KOPT-K1 (cell line): ENCODE results near the gene AHRR.
"Not testable (repeated sequence)": the region's sequence is repeated elsewhere in the genome, so short reads cannot be mapped to it uniquely, and the experiment has no call there.

Experiments
- H3K27ac ChIP-seq: fragments of 200-600 bp; sonication (generic); 2 replicates; pipeline ENCODE4 v1.5.1; 2016; ENCODE audit warnings: antibody characterized with exemption, mild to moderate bottlenecking, low read depth, low read length; ENCODE audit not compliant: poor library complexity, severe bottlenecking
- H3K36me3 ChIP-seq: fragments of 200-600 bp; sonication (generic); 2 replicates; pipeline ENCODE4 v1.5.1; 2017; ENCODE audit warnings: antibody characterized with exemption, mild to moderate bottlenecking, low read length, moderate library complexity; ENCODE audit not compliant: insufficient read depth
- H3K9me3 ChIP-seq: fragments of 200-600 bp; sonication (generic); 2 replicates; pipeline ENCODE4 v1.5.1; 2017; ENCODE audit warnings: antibody characterized with exemption, low read length, mild to moderate bottlenecking; ENCODE audit not compliant: insufficient read depth, poor library complexity, severe bottlenecking

Gene AHRR

GRCh38 chr5:484556-484955 is 163.0 kb downstream of the AHRR start:
- no peak overlapping the region for H3K27ac ChIP-seq
- no peaks in the 10 kb centered on the region for H3K36me3 ChIP-seq
- H3K9me3 ChIP-seq, result no peaks in the 10 kb centered on the region

DNA sequence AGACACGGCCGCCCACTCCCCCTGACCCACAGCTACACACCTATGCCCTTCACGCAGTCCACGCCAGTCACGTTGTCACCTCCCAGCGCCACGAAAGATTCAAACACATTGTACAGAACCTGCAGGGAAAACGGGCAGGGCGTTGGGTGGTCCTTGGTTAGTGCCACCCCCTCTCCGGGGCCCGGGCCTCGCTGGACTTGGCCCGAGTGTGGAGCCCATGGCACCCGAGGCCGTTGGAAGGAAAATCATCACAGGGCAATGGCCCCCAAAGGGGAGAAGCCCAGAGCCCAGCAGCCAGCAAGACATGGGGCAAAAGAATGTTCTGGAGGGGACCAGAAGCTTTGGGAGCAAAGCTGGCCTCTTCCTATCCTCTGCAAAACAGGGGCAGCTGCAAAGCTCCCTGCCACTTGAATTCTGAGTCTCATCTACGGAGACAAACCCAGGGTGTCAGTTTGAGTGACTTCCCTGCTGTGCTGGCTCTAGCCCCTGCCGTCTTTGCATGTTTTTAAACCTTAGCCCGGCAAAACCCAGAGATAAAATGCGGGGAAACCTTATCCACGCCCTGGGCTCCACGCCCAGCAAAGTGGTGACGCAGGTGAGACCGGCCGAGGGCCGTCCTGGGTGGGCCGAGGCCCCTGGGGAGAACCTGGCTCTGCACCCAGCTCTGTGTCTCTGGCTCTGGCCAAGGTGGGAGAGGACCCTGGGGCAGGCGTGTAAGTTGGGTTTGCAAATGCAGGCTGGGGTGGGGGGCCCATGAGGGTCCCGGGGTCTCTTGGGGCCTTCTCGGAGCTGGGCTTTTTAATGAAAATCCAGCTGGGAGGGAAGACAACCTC is 163.8 kb downstream of the AHRR start:
- H3K27ac ChIP-seq, result no peak overlapping the region
- no peaks in the 10 kb centered on the region for H3K36me3 ChIP-seq
- H3K9me3 ChIP-seq, result no peaks in the 10 kb centered on the region

DNA sequence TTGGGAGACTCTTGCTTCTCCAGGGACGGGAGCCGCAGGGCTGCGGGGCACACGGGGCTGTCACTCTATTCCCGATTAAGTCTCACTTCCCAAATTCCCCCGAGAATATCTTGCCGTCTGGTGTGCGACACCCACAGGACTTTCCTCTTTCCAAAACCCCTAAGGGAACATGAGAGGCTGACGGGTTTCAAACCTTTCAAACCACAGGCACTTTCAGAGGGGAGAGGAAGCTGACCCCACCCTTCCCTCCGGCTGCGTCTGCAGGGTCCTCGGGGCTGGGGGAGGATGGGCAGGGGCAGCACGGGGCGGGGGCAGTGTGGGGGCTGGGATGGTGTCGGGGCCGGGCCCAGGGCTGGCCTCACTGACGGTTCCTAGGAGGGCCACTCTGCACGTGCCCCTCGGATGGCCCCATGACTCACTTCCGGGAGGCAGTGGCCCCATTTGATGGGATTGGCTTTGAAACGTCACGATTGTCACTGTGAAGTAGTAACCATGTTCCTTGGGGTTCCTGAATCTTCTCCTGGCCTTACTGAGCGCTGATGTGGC is 164.5 kb downstream of the AHRR start:
- no peaks in the 10 kb centered on the region for H3K36me3 ChIP-seq
- H3K9me3 ChIP-seq, result no peaks in the 10 kb centered on the region
- H3K27ac ChIP-seq, result no peak overlapping the region

GRCh38 chr5:486597-486996 is 165.1 kb downstream of the AHRR start:
- H3K27ac ChIP-seq, H3K9me3 ChIP-seq, H3K36me3 ChIP-seq: not testable (repeated sequence)
